Vagina (tissue), 2 donors: ENCODE measurements around the gene POLL.

ENCODE experiments used
- CTCF ChIP-seq, 3 experiments: fragments of 450-650 bp in 2 of 3; fragments of 200-600 bp in 1 of 3; sonication (generic) in 1 of 3; IDR thresholded peaks; one replicate each; pipeline ENCODE4 v1.5.1; 2017 to 2019; ENCODE audit warnings: antibody characterized with exemption in 3 of 3, mild to moderate bottlenecking in 2 of 3, moderate library complexity in 2 of 3
- POLR2A ChIP-seq, 2 donors: fragments of 450-650 bp; IDR thresholded peaks; one replicate each; pipeline ENCODE4 v1.6.1; 2017; ENCODE audit warnings: antibody characterized with exemption in 2 of 2, mild to moderate bottlenecking in 2 of 2, moderate library complexity in 2 of 2
- POLR2AphosphoS5 ChIP-seq, 2 donors: sonication (generic); formaldehyde crosslinking; IDR thresholded peaks; one replicate each; pipeline ENCODE4 v1.9.0; 2017; ENCODE audit warnings: antibody characterized with exemption in 2 of 2, mild to moderate bottlenecking in 2 of 2, low read depth in 1 of 2; ENCODE audit not compliant: insufficient read depth in 1 of 2

DNA sequence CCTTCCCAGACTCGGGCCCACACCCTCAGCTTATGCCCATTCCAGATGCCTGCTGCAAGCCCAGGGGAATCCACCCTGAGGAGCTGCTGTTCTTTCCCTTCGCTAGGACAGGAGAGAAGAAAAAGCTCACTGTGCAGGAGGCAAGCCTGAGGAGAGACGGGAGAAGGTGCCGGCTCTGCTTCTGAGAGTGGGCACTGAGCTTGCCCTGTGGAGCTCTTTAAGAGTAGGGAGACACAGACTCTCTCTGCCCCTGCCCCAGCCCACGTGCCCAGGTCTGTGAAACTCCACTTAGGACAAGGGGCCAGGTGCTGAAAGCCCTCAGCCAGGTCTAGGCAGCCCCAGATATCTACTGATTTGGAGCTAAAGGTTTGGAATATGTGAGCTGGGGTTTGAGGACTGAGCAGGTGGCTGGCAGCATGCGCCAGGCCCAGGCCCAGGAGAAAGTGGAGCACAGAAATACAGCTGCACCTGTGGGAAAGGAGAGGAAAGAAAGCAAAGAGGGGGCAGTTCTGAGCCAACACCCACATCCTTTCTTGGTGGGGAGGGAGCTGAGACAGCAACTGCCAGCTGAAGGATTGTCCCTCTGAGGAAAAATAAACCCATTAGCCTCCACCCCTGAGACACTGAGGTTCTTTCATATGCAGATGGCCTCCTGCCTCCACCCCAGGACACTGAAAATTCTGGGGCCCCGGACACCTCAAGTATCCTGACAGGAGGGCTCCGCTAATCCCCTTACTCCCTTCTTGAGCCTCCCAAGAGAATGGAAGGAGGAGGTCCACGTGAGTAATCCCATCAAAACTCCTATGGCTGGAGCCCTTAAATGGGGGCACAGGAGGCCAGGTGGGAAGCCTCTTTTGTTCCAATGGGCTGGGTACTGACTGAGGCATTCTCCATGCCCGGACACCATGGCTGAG lies 7.3 kb downstream of the POLL start:
- no peak for TF ChIP-seq CTCF (IDR thresholded peaks at IDR 0.05)
- TF ChIP-seq POLR2A (IDR thresholded peaks at IDR 0.05) = no peak
- TF ChIP-seq POLR2AphosphoS5 (IDR thresholded peaks at IDR 0.05; ENCODE audit: insufficient read depth in 1 of 2, low read depth in 1 of 2) = no peak
